Uterus (tissue), 2 donors: ENCODE data around the gene ZYX.
A peak's percentile ranks its signal among the peaks of the same experiment; 100 is the strongest.

ENCODE experiments used
- POLR2A ChIP-seq, 2 donors: fragments of 450-650 bp; IDR thresholded peaks; one replicate each; pipeline ENCODE4 v1.6.1; 2016; ENCODE audit warnings: antibody characterized with exemption in 2 of 2, mild to moderate bottlenecking in 1 of 2, moderate library complexity in 1 of 2
- TF ChIP-seq, protein P1 (sequence below), 4 experiments: fragments of 200-600 bp in 2 of 4; fragments of 450-650 bp in 2 of 4; sonication (generic) in 2 of 4; IDR thresholded peaks; one replicate each; pipeline ENCODE4 v1.5.1; 2016 to 2019; ENCODE audit warnings: antibody characterized with exemption in 4 of 4, mild to moderate bottlenecking in 2 of 4, moderate library complexity in 1 of 4

DNA sequence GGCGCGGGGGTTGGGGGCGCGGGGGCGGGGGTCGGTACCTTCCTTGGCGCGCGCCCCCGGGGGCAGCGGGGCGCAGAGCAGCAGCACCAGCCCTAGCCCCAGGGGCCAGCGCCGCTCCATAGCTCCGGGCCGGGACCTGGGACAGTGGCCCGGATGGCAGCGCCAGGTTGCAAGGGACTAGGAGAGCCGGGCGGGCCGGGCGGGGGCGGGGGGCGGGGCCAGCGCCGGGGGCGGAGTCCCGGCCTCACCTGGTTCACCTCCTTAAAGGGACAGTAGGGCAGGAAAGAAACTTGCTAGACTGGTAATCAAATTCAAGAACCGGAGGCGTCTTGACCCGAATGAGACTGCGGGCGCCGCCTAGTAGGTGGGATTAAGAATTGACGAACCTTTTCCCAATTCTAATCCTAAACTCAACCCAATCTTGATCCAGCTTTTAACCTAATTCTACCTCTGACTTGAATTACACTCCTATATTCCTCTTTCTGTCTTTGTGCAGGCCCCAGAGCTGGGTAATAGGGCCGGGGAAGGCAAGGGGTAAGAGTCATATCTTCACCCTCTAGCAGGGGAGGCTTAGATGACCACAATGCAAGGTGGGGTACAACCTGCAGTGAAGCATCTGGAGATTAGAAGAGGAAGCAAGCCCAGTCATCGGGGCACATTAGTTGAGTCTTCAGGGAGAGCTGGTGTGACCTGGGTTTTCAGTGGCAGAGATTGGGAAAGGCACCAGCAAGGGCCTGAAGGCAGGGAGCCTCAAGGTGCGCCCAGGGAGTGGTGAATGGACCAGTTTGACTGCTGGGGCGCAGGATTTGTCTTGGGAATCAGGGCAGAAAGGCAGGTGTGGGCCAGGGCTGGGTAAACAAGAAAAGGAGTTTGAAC lies 27.8 kb downstream of the ZYX start, which contains the start of gene EPHA1:
- TF ChIP-seq, protein P1, sequence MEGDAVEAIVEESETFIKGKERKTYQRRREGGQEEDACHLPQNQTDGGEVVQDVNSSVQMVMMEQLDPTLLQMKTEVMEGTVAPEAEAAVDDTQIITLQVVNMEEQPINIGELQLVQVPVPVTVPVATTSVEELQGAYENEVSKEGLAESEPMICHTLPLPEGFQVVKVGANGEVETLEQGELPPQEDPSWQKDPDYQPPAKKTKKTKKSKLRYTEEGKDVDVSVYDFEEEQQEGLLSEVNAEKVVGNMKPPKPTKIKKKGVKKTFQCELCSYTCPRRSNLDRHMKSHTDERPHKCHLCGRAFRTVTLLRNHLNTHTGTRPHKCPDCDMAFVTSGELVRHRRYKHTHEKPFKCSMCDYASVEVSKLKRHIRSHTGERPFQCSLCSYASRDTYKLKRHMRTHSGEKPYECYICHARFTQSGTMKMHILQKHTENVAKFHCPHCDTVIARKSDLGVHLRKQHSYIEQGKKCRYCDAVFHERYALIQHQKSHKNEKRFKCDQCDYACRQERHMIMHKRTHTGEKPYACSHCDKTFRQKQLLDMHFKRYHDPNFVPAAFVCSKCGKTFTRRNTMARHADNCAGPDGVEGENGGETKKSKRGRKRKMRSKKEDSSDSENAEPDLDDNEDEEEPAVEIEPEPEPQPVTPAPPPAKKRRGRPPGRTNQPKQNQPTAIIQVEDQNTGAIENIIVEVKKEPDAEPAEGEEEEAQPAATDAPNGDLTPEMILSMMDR (IDR thresholded peaks at IDR 0.05) = peak in 2 of 4 experiments; percentile 39 to 43
- no peak for TF ChIP-seq POLR2A (IDR thresholded peaks at IDR 0.05)
